HG03139 (cell line): ENCODE data around the gene THAP2.
A peak's percentile ranks its signal among the peaks of the same experiment; 100 is the strongest.

ENCODE experiments used
- ATAC-seq: cut with Tn5 transposase; IDR thresholded peaks from one replicate; pipeline ENCODE4 v1.9.1; 2021; ENCODE audit not compliant: unreplicated experiment

The THAP2 gene

DNA sequence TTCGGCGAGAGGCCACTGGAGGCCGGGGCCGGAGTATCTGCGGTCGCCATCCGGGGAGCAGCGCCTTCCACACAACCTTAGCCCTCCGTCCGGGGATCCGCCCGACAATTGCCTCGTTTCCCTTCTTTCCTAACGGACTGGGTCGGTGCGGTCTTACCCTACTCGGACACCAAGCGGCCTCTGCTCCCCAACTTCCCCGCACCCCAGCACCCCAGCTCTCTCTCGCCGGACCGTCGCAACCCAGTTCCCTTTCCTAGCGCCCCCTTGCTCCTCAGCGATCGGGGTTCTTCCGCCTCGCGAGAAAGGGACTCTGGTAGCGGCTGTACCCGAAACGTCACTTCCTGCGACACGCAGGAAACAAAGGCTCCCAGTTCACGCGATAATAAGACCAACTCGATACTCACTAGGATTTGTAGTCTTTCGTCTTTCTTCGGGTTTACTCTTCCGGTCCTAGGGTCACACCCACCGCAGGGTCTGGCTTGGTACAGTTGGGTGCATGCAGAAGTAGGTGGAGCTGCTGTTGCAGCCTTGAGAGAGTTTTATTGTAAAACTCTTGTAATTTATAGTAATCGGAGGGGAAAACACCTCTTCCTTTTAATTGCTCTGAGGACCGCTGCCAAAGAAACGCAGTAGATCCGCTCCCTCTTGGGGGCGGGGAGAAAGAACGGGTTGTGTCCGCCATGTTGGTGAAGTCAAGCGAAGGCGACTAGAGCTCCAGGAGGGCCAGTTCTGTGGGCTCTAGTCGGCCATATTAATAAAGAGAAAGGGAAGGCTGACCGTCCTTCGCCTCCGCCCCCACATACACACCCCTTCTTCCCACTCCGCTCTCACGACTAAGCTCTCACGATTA lies at the start of gene THAP2, which contains the start of gene ZFC3H1:
TSS of gene THAP2 (plus strand) at position 741 of the 850 bp plus-strand sequence. CDS start 209 bp downstream, outside the sequence.
TSS of gene ZFC3H1 (minus strand) at position 288 of the 850 bp plus-strand sequence. CDS start at position 50, 238 bp downstream.
- peak; percentile 90 for ATAC-seq

DNA sequence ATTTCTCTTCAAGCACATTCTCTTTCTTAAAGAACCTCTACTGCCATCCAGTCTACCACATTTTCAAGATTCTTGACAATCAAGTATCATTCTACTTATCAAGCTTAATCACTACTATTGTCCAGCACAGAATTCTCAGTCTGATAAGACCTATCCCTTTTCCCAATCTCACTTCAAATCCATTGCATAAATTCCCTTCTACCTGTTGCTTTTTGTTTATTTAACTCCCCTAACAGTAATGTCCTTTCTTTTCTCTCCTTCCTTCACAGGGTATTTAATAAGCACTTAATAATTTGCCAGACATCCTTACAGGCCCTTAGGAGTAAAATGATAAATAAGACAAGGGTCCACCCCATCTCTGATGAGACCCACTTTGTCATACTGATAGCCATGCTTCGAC lies 42.2 kb upstream of the THAP2 start:
- no peak for ATAC-seq

DNA sequence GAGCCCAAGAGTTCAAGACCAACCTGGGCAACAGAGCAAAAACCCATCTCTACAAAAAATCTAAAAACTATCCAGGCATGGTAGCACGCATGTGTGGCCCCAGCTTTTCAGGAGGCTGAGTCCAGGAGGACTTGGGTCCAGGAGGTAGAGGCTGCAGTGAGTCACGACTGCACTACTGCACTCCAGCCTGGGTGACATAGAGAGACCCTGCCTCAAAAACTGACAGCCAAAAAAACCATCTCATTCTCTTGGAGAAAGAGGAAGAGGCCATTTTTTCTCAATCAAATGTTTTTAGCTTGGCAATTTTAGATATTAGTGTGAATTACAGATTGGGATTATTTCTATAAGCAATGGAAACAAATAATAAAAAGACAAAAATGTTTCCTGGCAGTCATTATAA lies 38.6 kb upstream of the THAP2 start:
- ATAC-seq = no peak

DNA sequence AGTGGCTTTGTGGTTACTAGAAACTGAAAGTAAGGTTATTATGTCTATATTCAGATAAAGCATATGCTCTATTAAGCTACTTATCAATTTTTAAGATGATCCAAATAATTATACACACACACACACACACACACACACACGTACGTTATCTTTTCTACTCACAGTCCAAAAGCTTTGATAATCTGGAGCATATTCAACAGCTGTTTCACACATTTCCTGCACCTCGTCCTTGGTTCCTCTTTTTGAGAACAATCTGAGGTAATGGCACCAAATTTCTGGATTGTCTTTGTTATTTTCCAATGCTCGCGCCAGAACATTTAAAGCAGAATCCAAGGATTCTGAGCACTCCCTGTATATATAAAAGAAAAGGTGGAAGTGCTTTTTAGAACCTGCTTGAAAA lies 38.0 kb upstream of the THAP2 start:
- no peak for ATAC-seq

DNA sequence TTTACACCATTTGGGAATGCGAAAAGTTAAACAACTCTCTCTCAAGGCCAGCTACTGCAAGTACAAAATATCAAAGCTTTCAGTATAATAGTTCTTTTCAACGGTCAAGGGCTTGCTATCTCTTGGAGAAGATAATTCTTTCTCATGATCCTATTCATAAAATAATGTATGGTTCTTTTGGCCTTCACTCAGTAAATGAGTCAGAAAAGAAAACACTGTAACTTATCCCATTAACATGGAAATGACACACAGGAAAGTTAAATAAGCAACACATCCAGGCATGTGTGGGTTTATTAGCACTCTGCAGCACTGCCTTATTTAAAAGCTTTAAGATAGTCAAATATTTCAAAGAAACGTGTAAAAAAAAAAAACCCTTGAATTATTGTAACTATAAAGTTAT lies 37.3 kb upstream of the THAP2 start:
- ATAC-seq = no peak

DNA sequence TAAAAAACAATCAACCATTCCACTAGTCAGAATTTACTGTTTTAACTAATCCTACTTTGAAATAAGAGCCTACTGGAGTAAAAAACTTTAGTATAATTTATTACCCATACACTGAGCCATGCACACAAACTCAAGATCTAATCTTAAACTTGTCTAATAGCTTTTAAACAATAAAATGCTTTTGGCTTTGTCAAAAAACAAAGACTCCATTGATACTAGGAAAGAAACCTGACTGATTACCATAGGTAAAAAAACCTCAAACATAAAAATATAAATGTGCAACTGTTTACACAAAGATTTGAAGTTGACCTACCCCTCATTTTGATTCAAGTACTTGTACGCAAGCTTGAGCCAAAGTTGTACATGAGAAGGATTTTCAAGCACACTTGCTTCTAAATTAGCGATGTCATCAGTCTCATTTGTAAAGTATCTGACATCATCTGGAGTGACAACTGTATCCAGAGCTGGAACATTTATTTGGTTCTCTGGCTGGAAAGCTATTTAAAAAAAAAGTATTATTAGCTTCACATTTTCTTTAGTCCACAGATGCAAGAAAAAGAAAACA lies 36.6 kb upstream of the THAP2 start:
- ATAC-seq = no peak

DNA sequence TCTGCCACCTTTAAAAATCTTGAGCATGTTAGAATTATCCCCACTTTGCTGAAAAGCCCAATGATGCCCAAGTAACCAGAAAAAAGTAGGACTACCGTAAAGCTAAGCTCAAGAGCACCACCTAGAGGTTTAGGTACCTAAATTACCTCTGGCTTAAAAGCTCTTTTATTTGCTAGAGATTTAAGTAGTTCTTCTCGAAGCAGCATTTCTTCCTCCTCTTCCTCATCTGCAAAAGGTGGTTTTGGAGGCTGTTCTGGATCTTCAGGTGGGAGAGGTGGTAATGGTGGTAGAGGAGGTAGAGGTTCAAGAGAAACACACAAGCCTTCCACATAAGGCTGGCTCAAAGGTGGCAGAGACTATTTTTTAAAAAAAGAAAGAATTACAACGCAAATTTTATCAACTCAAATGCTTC lies 27.4 kb upstream of the THAP2 start:
- ATAC-seq = no peak

DNA sequence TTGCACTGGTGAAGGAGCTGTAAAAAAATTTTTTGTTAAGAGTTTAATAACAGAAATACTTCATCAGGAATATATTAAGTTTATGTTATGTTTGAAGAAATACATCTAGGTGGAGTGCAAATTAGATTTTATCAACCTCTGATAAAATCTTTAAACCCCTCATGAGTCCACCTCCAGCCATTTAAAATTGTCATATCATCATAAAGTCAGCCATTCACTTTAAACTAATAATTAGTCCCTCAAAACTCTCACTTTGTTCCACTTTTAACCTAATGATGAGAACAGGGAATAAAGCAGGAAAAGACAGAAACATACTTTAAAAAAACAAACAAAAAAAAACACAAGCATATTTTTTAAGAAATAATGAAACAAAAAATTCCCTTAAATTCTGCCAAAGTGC lies 25.6 kb upstream of the THAP2 start:
- ATAC-seq = no peak

DNA sequence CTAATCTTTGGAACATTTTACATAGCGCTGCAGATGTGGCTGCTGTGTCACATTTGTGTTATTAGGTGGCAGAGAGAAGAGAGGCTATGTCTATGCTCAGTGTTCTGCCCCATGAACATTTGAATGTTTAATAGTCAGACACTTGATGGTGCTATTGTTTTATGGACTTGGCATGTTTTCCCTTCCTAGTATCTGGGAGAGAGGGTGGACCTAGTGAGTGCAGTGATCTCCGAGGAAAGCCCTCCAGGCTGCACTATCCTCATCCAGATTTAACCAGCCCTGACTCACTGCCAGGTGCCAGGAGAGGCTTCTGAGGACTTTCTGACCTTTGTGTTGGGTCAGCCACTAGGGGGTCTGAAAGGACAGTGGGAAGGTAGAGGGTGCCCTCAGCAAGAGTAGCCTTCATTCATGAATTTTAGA lies 24.8 kb upstream of the THAP2 start:
- ATAC-seq = no peak

DNA sequence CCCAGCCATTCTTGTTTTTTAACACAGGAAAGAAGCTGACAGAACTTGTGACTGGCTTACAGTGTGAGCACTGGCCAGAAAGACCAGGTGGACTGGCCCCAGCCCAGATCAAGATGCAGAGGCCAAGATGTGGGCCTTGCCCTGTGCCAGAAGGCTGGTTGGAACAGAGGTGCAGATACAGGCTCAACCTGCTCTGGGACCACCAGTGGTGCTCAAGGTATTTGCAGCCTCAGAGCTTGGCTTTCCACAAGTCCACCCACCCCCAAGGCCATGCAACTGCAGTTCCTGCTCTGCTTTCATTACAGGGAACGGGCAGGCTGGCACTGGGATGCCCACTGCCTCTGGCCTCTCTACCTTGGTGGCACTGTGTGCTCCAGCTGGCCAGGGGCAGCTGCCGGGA lies 23.8 kb upstream of the THAP2 start:
- no peak for ATAC-seq

DNA sequence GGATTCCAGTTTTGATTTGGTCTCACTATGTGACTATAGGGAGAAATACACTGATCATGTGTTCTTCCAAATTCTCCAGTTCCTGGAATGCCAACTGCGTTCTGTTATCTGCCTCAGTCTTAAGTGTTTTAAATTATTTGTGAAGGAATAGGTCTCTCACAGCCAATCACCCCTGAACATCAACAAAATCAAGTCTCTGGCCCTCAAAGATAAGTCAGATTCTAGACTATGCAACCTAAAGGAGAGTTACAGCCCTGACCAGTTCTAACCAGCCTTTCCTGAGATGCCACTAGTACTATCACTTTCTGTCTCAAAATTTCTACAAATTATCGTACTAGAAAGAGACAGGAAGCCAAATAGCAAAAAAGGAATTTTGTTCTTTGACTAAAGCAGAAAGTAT lies 22.7 kb upstream of the THAP2 start:
- no peak for ATAC-seq

DNA sequence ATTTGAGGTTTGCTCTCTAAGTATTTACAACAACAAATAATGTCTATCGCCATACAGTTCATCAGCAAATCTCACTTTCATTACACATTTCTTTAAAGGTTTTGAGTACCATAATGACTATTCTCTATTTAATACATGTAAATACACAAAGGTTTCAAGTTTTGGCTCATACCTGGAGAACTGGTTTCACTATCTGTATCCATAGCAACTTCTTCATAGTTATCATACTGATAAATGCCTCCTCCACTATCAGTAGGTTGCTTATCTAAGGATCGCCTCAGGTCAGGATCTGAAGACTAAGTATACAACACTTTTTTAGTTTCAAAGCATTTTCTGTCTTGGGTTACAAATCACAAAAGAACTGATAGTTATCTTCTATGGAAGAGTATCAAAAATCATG lies 21.8 kb upstream of the THAP2 start:
- ATAC-seq = no peak

DNA sequence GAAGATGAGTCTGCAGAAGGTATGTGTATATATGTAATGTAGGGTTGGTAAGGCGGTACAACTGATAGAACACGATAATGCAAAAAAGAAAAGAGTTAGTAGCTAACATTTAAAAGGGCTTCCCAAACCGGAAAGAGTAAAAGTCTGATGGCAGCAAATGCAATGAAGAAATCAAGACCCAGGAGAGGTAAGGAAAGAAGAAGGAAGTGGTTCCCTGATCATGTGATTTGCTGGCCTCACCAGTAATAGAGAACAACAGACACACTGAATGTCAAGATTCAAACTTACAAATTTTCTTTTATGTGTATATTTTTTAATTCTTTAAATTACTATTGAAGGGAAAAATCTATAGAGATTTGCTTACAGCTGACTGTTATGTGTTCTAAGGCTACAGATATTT lies 18.8 kb upstream of the THAP2 start:
- no peak for ATAC-seq

DNA sequence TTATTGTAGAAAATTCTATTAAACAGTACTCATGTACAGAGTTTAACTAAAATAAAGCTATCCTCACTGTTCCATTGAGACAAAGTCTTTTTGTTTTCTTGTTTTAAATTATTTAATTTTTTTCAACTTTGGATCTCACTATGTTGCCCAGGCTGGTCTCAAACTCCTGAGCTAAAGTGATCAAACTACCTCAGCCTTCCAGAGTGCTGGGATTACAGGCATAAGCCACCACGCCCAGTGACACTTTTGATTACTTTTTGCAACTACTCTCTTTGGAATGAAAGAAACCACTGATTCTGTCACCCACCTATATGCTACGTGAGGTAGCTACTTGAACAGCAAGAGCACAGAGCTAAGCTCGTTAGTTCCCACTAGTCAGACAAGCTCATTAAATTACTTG lies 17.6 kb upstream of the THAP2 start:
- no peak for ATAC-seq

DNA sequence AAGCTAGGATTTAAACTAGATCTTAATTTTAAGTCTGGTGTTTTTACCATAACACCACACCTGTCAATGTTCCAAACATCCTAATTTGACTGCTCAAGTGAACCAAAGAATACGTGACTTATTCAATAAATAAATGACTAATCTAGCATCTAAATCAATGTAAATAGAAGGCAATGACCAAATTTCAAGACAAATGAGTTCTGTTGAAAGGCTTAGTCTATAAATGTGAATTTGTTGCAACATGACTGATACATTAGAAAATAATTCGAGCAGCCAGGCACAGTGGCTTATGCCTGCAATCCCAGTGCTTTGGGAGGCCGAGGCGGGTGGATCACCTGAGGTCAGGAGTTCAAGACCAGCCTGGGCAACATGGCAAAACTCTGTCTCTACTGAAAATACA lies 15.6 kb upstream of the THAP2 start:
- no peak for ATAC-seq

DNA sequence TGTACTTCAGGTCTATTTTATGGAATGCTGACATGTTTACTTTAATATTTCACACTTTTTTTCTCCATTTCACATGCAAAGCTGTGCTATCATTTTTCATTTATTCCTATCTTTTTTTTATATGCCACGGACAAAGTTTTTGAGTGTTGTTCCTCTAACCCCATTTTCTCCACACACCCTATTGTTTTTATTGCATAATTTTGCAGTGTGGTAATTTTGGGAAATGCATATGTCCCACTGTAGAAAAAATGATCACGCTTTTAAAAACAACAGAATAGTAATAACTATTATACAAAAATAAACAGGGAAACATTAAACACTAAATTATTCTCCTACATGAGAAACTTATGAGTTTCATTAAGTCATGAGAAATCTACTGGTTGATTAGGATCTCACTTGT lies 14.7 kb upstream of the THAP2 start:
- no peak for ATAC-seq

DNA sequence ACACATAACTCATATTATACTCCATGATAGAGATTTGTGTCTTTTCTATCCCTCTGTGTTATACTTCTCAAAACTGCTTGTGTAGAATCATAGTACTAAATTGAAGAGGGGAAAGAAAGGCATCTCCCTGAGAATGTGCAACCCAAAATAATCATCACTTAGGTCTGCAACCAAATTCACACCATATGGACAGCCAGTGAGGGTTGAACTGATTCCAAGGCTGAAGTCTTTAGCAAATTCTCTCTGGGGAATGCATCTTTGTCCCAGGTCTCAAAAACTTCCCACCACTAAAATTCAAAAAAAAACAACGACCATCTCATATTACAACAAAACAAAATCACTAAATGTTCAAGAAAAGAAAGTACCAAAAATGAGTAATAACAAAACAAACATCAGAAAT lies 11.4 kb upstream of the THAP2 start:
- ATAC-seq = no peak

DNA sequence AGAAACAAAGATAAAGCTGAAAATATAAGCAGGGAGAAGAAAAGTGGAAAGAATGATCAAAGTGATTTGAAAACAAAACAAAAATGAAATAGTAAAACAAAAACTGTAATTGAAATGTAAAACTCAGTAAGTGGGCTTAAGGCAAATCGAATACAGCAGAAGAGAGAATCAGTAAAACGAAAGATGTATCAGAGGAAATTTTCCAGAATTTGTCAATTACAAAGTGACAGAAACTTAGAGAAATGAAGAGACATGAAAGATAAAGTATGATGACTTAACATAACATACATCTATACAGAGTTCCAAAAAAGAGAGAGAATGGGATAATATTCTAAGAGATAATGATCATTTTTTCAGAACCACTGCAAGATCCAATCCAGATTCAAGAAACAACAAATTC lies 11.0 kb upstream of the THAP2 start:
- no peak for ATAC-seq

DNA sequence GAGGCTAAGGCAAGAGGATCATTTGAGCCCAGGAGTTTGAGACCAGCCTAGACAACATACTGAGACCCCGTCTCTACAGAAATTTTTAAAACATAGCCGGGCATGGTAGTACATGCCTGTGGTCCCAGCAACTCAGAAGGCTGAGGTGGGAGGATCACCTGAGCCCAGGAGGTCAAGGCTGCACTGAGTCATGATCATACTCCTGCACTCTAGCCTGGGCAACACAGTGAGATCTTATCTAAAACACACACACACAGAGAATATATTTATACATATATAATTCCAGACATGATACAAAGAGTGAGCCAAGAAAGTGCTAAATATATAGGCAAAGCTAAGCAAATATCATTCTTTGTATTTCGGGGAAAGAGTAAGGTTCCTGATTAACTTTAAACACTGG lies 9.9 kb upstream of the THAP2 start:
- no peak for ATAC-seq

DNA sequence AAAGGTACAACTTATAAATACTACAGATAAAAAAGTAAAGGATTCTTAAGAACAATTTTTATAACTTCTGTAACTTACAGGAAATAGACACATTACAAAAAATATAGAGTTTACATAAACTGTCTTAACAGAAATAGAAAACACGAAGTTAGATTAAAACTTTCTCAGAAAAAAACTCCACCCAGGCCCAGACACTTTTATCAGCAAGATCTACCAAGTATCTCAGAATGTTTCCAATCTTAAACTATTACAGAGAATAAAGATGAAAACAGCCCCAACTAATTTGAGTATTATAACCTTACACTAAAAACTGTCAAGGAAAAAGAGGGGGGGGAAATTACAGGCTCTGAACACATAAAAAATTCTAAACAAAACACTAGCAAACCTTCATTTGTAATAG lies 8.6 kb upstream of the THAP2 start:
- ATAC-seq = no peak

DNA sequence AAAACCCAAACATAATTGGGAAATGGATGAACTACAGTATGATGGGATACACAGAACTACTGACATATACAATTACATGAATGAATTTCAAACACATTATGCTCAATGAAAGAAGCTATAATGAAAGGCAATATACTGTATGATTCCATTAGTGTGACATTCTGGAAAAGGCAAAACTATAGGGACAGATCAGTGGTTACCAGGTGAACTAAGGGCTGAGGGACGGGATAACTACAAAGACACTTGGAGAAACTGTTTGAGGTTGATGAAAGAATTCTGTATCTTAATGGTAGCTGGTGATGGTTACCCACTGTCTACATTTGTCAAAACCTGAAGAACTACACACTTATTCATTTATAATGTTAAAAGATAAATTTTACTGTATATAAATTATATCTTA lies 8.2 kb upstream of the THAP2 start:
- no peak for ATAC-seq

DNA sequence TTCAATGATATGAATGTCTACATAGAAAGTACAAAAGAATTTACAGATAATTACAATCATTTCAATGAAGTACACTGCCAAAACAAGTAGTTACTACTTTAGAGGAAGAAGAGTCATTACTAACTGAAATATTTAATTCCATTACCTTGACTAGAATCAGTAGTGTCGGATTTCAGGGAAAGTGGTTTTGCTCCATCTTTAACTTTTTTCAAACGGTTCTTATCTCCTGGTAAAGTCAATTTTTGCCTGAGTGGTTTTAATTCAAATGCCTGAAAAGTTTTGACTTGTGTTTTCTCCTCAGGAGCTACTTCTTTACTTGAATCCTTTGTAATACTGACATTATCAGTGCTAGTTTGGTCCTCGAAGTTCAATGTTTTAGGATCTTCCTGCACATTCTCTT lies 7.4 kb upstream of the THAP2 start:
- ATAC-seq = no peak
